Panc1 (cell line): ENCODE data around the gene PTPRF. TPM values are rescaled to one million over a fixed set of nuclear protein-coding genes. Genes with fewer than 3 reads are reported as not detected.
A peak's percentile ranks its signal among the peaks of the same experiment; 100 is the strongest.

Source experiments
- ATAC-seq: fragments of 200-7000 bp; cut with Tn5 transposase; 2 replicates; pipeline ENCODE4 v1.9.1; 2020; ENCODE audit warnings: mild to moderate bottlenecking, moderate library complexity
- BruUV-seq: library from RNA; stranded (reverse); fragments of 400-500 nt; replicated peaks from 2 replicates; lab custom pipeline; 2021; lab: Mats Ljungman, UMichigan
- CTCF ChIA-PET: fragments of 300-600 bp; sonication (Branson Sonifier 250); formaldehyde crosslinking; loops from one replicate; lab custom pipeline; 2022; ENCODE audit warnings: antibody characterized with exemption; lab: Charles Lee
- POLR2A ChIA-PET: fragments of 300-600 bp; sonication (Branson Sonifier 250); formaldehyde crosslinking; loops from one replicate; lab custom pipeline; 2022; ENCODE audit warnings: antibody characterized with exemption; lab: Charles Lee
- DNase-seq: peaks from one replicate; pipeline ENCODE4 v3.0.0-alpha.2; 2010; ENCODE audit warnings: low read depth, low spot score
- H3K27ac ChIP-seq: 2 replicates; pipeline ENCODE4 v1.5.1; 2011; ENCODE audit warnings: mild to moderate bottlenecking, low read length, inconsistent platforms
- H3K27me3 ChIP-seq: fragments of 200-500 bp; sonication (Bioruptor generic); 2 replicates; pipeline ENCODE4 v1.6.0; 2014; ENCODE audit warnings: low read length, inconsistent platforms; ENCODE audit not compliant: control insufficient read depth, insufficient read depth
- H3K36me3 ChIP-seq: fragments of 200-500 bp; sonication (Bioruptor generic); 2 replicates; pipeline ENCODE4 v1.5.1; 2014; ENCODE audit warnings: inconsistent platforms, mild to moderate bottlenecking, low read length, moderate library complexity; ENCODE audit not compliant: control insufficient read depth, insufficient read depth
- H3K4me1 ChIP-seq: 2 replicates; pipeline ENCODE4 v1.5.1; 2011; ENCODE audit warnings: inconsistent platforms, mild to moderate bottlenecking, low read length, moderate library complexity; ENCODE audit not compliant: control insufficient read depth, insufficient read depth
- H3K4me3 ChIP-seq, 2 experiments: 2 replicates each; pipeline ENCODE4 v1.5.1; 2011 to 2012; ENCODE audit warnings: low read depth in 2 of 2, low read length in 2 of 2, mild to moderate bottlenecking in 2 of 2, inconsistent platforms in 1 of 2, moderate library complexity in 1 of 2
- H3K9me3 ChIP-seq: fragments of 200-500 bp; sonication (Bioruptor generic); 2 replicates; pipeline ENCODE4 v1.5.1; 2014; ENCODE audit warnings: low read depth, mild to moderate bottlenecking, inconsistent platforms, low read length, moderate library complexity; ENCODE audit not compliant: control insufficient read depth, insufficient read depth
- CTCF ChIP-seq: fragments of 450-650 bp; IDR thresholded peaks from 2 replicates; pipeline ENCODE4 v1.5.1; 2017; ENCODE audit warnings: mild to moderate bottlenecking
- POLR2AphosphoS5 ChIP-seq: IDR thresholded peaks from 2 replicates; pipeline ENCODE4 v1.6.1; 2012; ENCODE audit warnings: mild to moderate bottlenecking, low read depth, low read length, moderate library complexity
- REST ChIP-seq, 2 experiments: IDR thresholded peaks; 2 replicates each; pipeline ENCODE4 v1.6.1; 2011 to 2012; ENCODE audit warnings: low read depth in 2 of 2, control low read depth in 1 of 2, low read length in 1 of 2, mild to moderate bottlenecking in 1 of 2, moderate library complexity in 1 of 2; ENCODE audit not compliant: insufficient read depth in 1 of 2
- SIN3A ChIP-seq: IDR thresholded peaks from 2 replicates; pipeline ENCODE4 v1.6.1; 2012; ENCODE audit warnings: low read depth, mild to moderate bottlenecking, low read length, moderate library complexity, borderline replicate concordance; ENCODE audit not compliant: insufficient read depth
- TCF7L2 ChIP-seq: IDR thresholded peaks from 2 replicates; pipeline ENCODE4 v1.6.1; 2011; ENCODE audit warnings: mild to moderate bottlenecking, low read depth, low read length, inconsistent platforms
- in situ Hi-C: cut with HindIII; loops from 2 replicates; pipeline ENCODE4 v1.10.0; 2016; ENCODE audit warnings: low sequenced_read_pairs, low pct_unique_long_range_greater_than_20kb
- intact Hi-C: fragments of 100-400 bp; cut with micrococcal nuclease; formaldehyde crosslinking; loops from one replicate; pipeline ENCODE4 v1.10.0; 2022; ENCODE audit not compliant: unreplicated experiment
- total RNA-seq: library from RNA; stranded (reverse); gene quantifications from one replicate; pipeline ENCODE4 v1.2.1, GENCODE V29; 2021; ENCODE audit not compliant: unreplicated experiment

Gene PTPRF
- total RNA-seq, 1 experiment from 2014 or later: 77.5 TPM

GRCh38 chr1:43545695-43546387 is 15.2 kb downstream of the PTPRF start:
- ATAC-seq: peak; percentile 45; the same call in 1 of the 2 replicates

GRCh38 chr1:43546388-43547100 is 15.9 kb downstream of the PTPRF start:
- H3K27me3 ChIP-seq: no peaks in the 10 kb centered on the region
- H3K27ac ChIP-seq: no peak overlapping the region
- ATAC-seq (no peak), DNase-seq (no peak)
- intact Hi-C loops: no loop called here
- no peak overlapping the region for H3K4me3 ChIP-seq
- ChIA-PET POLR2A (no interaction called here), CTCF (interaction anchor here (0.6 kb wide), 1 partner anchor 17 kb away, joined by 4 read pairs; no protein-coding TSS in a partner anchor)
- BruUV-seq: no TSS peak
- in situ Hi-C loops: no loop called here
- H3K9me3 ChIP-seq: no peaks in the 10 kb centered on the region
- H3K36me3 ChIP-seq: no peaks in the 10 kb centered on the region
- no peak for TF ChIP-seq TCF7L2
- no peak for TF ChIP-seq POLR2AphosphoS5
- TF ChIP-seq CTCF: no peak
- TF ChIP-seq REST (IDR thresholded peaks at IDR 0.05; ENCODE audit: insufficient read depth in 1 of 2, low read depth in 2 of 2, low read length in 1 of 2): no peak
- TF ChIP-seq SIN3A: no peak
- H3K4me1 ChIP-seq: no peaks in the 10 kb centered on the region

More at GRCh38 chr1:43545695-43546387, 15.2 kb downstream of the PTPRF start:
- Histone ChIP-seq H3K36me3 (no peaks in the 10 kb centered on the region), H3K27me3 (no peaks in the 10 kb centered on the region), H3K4me3 (no peak overlapping the region), H3K27ac (no peak overlapping the region), H3K9me3 (no peaks in the 10 kb centered on the region), H3K4me1 (no peaks in the 10 kb centered on the region)
- ChIA-PET CTCF (interaction anchor here (1.8 kb wide), 1 partner anchor 9 kb away, joined by 5 read pairs; no protein-coding TSS in a partner anchor), POLR2A (interaction anchor here (1.5 kb wide), 1 partner anchor 13 kb away, joined by 4 read pairs; no protein-coding TSS in a partner anchor)
- in situ Hi-C loops (no loop called here), intact Hi-C loops (no loop called here)
- no peak for DNase-seq
- BruUV-seq: no TSS peak
- TF ChIP-seq TCF7L2 (no peak), CTCF (no peak)
